DOHH2 (cell line): ENCODE data around the gene MMEL1.

ENCODE experiments used
- CTCF ChIP-seq: fragments of 200-600 bp; sonication (generic); IDR thresholded peaks from one replicate; pipeline ENCODE4 v1.5.1; 2014; ENCODE audit warnings: antibody characterized with exemption, mild to moderate bottlenecking, low read depth, low read length; ENCODE audit not compliant: poor library complexity, severe bottlenecking
- EZH2phosphoT487 ChIP-seq: fragments of 200-600 bp; sonication (generic); IDR thresholded peaks from 2 replicates; pipeline ENCODE4 v1.6.1; 2017; ENCODE audit warnings: borderline replicate concordance, mild to moderate bottlenecking, antibody characterized with exemption, low read length, moderate library complexity, mixed read lengths

- no peak for TF ChIP-seq CTCF
- TF ChIP-seq EZH2phosphoT487 = no peak
Measured at GRCh38 chr1:2587860-2588571, 44.8 kb downstream of the MMEL1 start.
